HUES6 (cell line): ENCODE measurements around the gene TOP3B.

ENCODE experiments used
- H3K27ac ChIP-seq: 2 replicates; pipeline ENCODE4 v1.7.0; 2013; ENCODE audit warnings: low read depth, mild to moderate bottlenecking, low read length, inconsistent platforms
- H3K27me3 ChIP-seq: 2 replicates; pipeline ENCODE4 v1.6.1; 2013; ENCODE audit warnings: low read length; ENCODE audit not compliant: control insufficient read depth, insufficient read depth
- H3K36me3 ChIP-seq: 2 replicates; pipeline ENCODE4 v1.6.1; 2013; ENCODE audit warnings: low read length; ENCODE audit not compliant: control insufficient read depth, insufficient read depth
- H3K4me1 ChIP-seq: 2 replicates; pipeline ENCODE4 v1.6.1; 2013; ENCODE audit warnings: low read length; ENCODE audit not compliant: control insufficient read depth, insufficient read depth
- H3K4me3 ChIP-seq: 2 replicates; pipeline ENCODE4 v1.5.1; 2013; ENCODE audit warnings: low read depth, low read length
- H3K9ac ChIP-seq: one replicate; pipeline ENCODE4 v1.6.1; 2013; ENCODE audit warnings: mild to moderate bottlenecking, low read length
- H3K9me3 ChIP-seq: 2 replicates; pipeline ENCODE4 v1.6.1; 2013; ENCODE audit warnings: low read depth, low read length; ENCODE audit not compliant: control insufficient read depth, insufficient read depth

Gene TOP3B

GRCh38 chr22:21966643-21967516 lies 15.7 kb downstream of the TOP3B start:
- H3K9ac ChIP-seq, result no peak overlapping the region
- no peaks in the 10 kb centered on the region for H3K27me3 ChIP-seq
- no peak overlapping the region for H3K27ac ChIP-seq
- H3K36me3 ChIP-seq, result peaks cover 96% of the 10 kb centered on the region
- H3K4me3 ChIP-seq, result no peak overlapping the region
- H3K9me3 ChIP-seq, result no peaks in the 10 kb centered on the region
- no peaks in the 10 kb centered on the region for H3K4me1 ChIP-seq

DNA sequence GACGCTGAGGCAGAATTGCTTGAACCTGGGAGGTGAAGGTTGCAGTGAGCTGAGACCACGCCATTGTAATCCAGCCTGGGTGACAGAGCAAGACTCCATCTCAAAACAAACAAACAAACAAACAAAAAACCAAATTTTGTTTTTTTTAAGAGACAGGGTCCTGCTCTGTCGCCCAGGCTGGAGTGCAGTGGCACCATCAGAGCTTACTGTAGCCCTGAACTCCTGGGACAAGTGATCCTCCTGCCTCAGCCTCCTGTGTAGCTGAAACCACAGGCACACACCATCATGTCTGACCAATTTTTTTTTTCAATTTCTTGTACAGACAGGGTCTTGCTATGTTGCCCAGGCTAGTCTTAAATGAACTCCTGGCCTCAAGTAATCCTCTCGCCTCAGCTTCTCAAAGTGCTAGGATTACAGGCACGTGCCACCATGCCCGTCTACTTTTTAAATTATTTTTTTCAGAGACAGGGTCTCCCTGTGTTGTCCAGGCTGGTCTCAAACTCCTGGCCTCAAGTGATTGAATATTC lies 16.8 kb downstream of the TOP3B start:
- Histone ChIP-seq H3K9me3 (no peaks in the 10 kb centered on the region), H3K27me3 (no peaks in the 10 kb centered on the region), H3K4me3 (no peak overlapping the region), H3K27ac (no peak overlapping the region), H3K36me3 (peaks cover 96% of the 10 kb centered on the region), H3K9ac (no peak overlapping the region), H3K4me1 (no peaks in the 10 kb centered on the region)

DNA sequence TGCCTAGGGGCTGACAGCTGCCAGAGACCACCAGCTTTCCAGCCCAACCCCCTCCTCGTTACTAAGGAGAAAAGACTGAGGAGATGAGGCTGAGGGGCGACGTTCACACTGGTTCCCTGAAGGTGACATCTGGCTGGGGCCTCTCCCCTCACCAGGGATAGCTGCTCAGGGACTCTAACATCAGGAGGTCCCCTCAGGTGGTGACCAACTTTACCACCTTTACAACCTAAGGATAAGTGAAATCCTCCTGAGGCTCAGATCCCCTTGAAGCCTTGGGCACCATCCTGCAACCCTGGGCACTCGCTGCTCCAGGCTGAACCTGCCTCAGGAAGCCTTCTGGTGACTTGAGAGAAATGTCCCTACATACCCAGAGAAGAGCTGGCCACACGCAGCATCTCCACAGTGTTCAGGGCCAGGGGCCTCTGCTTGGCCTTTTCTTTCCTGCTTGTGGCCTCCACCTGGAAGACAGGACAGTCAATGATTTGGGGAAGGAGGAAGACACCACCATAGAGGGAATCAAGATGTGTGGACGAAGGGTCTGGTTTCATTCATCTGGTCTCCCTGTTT lies 17.6 kb downstream of the TOP3B start:
- no peaks in the 10 kb centered on the region for H3K4me1 ChIP-seq
- no peak overlapping the region for H3K4me3 ChIP-seq
- H3K27me3 ChIP-seq, result no peaks in the 10 kb centered on the region
- no peak overlapping the region for H3K9ac ChIP-seq
- H3K9me3 ChIP-seq, result no peaks in the 10 kb centered on the region
- peaks cover 96% of the 10 kb centered on the region for H3K36me3 ChIP-seq
- no peak overlapping the region for H3K27ac ChIP-seq

DNA sequence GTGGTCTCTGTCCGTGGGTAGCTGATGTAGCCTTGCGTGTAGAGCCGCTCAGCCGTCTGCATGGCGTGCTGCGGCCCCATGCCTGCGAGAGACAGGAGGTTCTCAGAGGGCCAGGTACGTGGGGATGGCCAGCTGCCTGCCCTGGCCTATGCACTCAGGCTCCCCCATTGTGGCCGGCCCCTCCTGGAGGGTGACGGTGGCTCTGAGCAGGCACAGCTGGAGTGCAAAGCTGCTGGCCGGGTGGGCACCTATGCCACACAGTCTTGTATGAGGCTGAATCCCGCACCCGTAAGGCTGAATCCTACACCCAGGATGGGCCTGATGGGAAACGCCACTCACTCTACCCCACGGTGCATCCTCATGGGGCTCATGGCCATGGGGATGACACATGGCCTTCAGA lies 18.4 kb downstream of the TOP3B start:
- Histone ChIP-seq H3K9ac (no peak overlapping the region), H3K4me1 (no peaks in the 10 kb centered on the region), H3K36me3 (peaks cover 97% of the 10 kb centered on the region), H3K4me3 (no peak overlapping the region), H3K27me3 (no peaks in the 10 kb centered on the region), H3K27ac (no peak overlapping the region), H3K9me3 (no peaks in the 10 kb centered on the region)

GRCh38 chr22:21963790-21964211 lies 18.8 kb downstream of the TOP3B start:
- Histone ChIP-seq H3K4me3 (no peak overlapping the region), H3K4me1 (no peaks in the 10 kb centered on the region), H3K9me3 (no peaks in the 10 kb centered on the region), H3K27me3 (no peaks in the 10 kb centered on the region), H3K9ac (no peak overlapping the region), H3K36me3 (peaks cover 99% of the 10 kb centered on the region), H3K27ac (no peak overlapping the region)

DNA sequence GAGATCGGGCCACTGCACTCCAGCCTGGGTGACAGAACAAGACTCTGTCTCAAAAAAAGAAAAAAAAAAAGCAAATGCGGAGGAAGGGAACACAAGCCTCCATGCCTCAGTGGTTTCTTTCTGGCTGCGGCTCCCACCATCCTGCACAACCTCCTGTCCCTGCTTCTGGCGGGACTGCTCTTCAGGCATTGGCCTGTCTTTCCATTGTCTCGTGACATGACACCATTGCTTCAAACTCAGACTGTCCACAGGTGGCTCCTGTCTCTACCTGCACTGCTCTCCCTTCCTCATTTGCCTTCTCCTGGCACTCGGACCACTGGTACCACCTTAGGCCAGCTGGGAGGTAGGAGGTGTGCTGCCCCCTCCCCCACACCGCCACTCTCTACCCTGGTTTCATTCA lies 19.3 kb downstream of the TOP3B start:
- Histone ChIP-seq H3K4me1 (no peaks in the 10 kb centered on the region), H3K9ac (no peak overlapping the region), H3K27me3 (no peaks in the 10 kb centered on the region), H3K4me3 (no peak overlapping the region), H3K9me3 (no peaks in the 10 kb centered on the region), H3K27ac (no peak overlapping the region), H3K36me3 (peaks cover 99% of the 10 kb centered on the region)

- Histone ChIP-seq H3K4me3 (no peak overlapping the region), H3K27me3 (no peaks in the 10 kb centered on the region), H3K4me1 (no peaks in the 10 kb centered on the region), H3K36me3 (peaks cover 99% of the 10 kb centered on the region), H3K9ac (no peak overlapping the region), H3K9me3 (no peaks in the 10 kb centered on the region), H3K27ac (no peak overlapping the region)
Measured at GRCh38 chr22:21962655-21962949, 20.0 kb downstream of the TOP3B start.

GRCh38 chr22:21961886-21962654 lies 20.5 kb downstream of the TOP3B start:
- no peaks in the 10 kb centered on the region for H3K4me1 ChIP-seq
- H3K9me3 ChIP-seq, result no peaks in the 10 kb centered on the region
- peaks cover 93% of the 10 kb centered on the region for H3K36me3 ChIP-seq
- no peak overlapping the region for H3K4me3 ChIP-seq
- H3K9ac ChIP-seq, result no peak overlapping the region
- no peaks in the 10 kb centered on the region for H3K27me3 ChIP-seq
- no peak overlapping the region for H3K27ac ChIP-seq

DNA sequence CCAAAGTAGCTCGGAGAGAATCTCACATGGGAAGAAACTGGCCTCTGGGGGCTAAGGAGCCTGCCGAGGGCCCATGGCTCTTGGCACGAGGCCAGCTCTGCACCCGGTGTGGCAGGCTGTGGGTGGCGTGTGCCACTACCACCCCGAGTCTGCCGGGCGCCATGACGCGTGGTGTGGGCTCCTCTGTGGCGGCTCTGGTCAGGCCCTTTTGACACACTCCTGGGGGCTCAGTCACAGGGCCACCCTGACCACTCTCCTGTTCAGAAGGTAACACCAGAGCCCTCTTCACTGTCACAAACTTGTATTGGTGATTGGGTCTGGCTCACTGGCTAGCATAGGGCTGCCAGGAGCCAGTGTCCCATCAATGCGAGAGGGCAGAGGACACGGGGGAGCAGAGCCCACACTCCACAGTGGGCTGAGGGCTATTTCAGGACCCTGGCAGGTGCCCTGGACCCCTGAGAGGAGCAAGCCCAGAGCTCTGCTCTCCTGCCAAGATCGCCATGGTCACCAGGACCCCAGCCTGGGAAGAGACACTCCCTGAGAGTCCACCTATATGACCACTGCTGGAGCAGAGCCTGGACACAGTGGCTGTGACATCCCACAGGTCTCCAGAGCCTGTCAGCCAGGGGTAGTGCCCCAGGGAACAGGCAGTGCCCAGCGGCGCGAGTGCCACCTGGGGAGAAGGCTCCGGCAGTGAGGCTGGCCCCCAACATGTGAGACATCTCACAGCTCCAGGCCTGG lies 21.3 kb downstream of the TOP3B start:
- no peaks in the 10 kb centered on the region for H3K4me1 ChIP-seq
- peaks cover 86% of the 10 kb centered on the region for H3K36me3 ChIP-seq
- no peak overlapping the region for H3K27ac ChIP-seq
- no peak overlapping the region for H3K4me3 ChIP-seq
- peaks cover 2% of the 10 kb centered on the region for H3K27me3 ChIP-seq
- no peaks in the 10 kb centered on the region for H3K9me3 ChIP-seq
- H3K9ac ChIP-seq, result no peak overlapping the region

- Histone ChIP-seq H3K9ac (no peak overlapping the region), H3K27me3 (peaks cover 4% of the 10 kb centered on the region), H3K9me3 (no peaks in the 10 kb centered on the region), H3K36me3 (peaks cover 77% of the 10 kb centered on the region), H3K4me3 (no peak overlapping the region), H3K27ac (no peak overlapping the region), H3K4me1 (no peaks in the 10 kb centered on the region)
Measured at GRCh38 chr22:21960200-21961126, 22.1 kb downstream of the TOP3B start.
